ENCODE results near the gene DUSP16.

DNA sequence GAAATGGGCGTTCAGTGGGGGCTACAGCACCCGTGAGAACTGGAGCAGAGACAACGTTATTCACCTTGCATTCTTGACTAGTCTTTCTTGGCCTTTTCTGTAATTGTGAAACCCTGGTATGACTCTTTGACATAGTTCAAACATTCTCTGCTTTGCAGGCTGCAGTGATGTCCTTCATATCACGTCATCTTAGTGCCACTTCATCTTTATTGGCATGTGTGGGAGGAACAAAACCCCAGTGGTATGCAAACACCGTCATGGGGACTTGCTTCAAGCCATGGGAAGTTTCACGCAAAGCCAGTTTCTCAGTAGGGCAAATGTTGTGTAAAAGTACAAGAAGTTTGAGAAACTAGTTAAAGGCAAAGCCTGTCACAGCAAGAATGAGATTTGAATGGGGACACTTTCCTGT lies 20.2 kb upstream of the DUSP16 start:
- no peak for TF ChIP-seq POLR2A (IDR thresholded peaks at IDR 0.05)
- TF ChIP-seq, protein P1, sequence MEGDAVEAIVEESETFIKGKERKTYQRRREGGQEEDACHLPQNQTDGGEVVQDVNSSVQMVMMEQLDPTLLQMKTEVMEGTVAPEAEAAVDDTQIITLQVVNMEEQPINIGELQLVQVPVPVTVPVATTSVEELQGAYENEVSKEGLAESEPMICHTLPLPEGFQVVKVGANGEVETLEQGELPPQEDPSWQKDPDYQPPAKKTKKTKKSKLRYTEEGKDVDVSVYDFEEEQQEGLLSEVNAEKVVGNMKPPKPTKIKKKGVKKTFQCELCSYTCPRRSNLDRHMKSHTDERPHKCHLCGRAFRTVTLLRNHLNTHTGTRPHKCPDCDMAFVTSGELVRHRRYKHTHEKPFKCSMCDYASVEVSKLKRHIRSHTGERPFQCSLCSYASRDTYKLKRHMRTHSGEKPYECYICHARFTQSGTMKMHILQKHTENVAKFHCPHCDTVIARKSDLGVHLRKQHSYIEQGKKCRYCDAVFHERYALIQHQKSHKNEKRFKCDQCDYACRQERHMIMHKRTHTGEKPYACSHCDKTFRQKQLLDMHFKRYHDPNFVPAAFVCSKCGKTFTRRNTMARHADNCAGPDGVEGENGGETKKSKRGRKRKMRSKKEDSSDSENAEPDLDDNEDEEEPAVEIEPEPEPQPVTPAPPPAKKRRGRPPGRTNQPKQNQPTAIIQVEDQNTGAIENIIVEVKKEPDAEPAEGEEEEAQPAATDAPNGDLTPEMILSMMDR (IDR thresholded peaks at IDR 0.05): no peak

All from lower leg skin (tissue), 3 donors.